ENCODE measurements around the gene FANCC. TPM values are rescaled to one million over a fixed set of nuclear protein-coding genes. Genes with fewer than 3 reads are reported as not detected.

Gene FANCC
- total and polyA plus RNA-seq, 2 of the 4 experiments (the other 2 are of a cell fraction) = 4.7 to 6.3 TPM

- Histone ChIP-seq H3K56ac (ENCODE audit: extremely low read depth, insufficient read depth, low read length) (no peak overlapping the region), H3K4me1 (ENCODE audit: control insufficient read depth, insufficient read depth, low read length) (peaks cover 11% of the 10 kb centered on the region), H4K8ac (ENCODE audit: low read depth in 2 of 2, low read length in 2 of 2) (peak overlapping the region in 1 of 2 experiments; percentile 39; a peak in 2 of 4 replicates), H2AFZ (replicated peaks; ENCODE audit: low read length, poor library complexity) (no peak overlapping the region), H3K4me2 (ENCODE audit: low read depth, low read length) (peak overlapping the region; percentile 38), H3K36me3 (ENCODE audit: control insufficient read depth, insufficient read depth, low read length) (no peaks in the 10 kb centered on the region), H3K23ac (ENCODE audit: low read depth, low read length) (no peak overlapping the region), H4K20me1 (ENCODE audit: insufficient read depth, low read length) (no peaks in the 10 kb centered on the region), H2BK5ac (ENCODE audit: low read depth, low read length, poor library complexity, severe bottlenecking) (no peak overlapping the region), H4K5ac (ENCODE audit: low read depth, low read length) (no peak overlapping the region), H2AK9ac (replicated peaks; ENCODE audit: low read depth, low read length, poor library complexity) (no peak overlapping the region), H3K9me1 (ENCODE audit: insufficient read depth, low read length) (no peaks in the 10 kb centered on the region; the same call in 1 of the 2 replicates), H2BK120ac (ENCODE audit: low read depth, low read length) (peak overlapping the region; percentile 57; the same call in 1 of the 2 replicates), H3K4me3 (ENCODE audit: insufficient read depth, low read depth, low read length) (no peak overlapping the region), H3K27me3 (ENCODE audit: control insufficient read depth, insufficient read depth, low read length) (no peaks in the 10 kb centered on the region), H2AK5ac (ENCODE audit: low read depth, low read length) (no peak overlapping the region), H3K18ac (ENCODE audit: low read depth, low read length) (peak overlapping the region; percentile 66), H3K27ac (ENCODE audit: insufficient read depth, low read length) (no peak overlapping the region), H2BK20ac (ENCODE audit: low read depth, low read length) (peak overlapping the region; percentile 50), H3K4ac (ENCODE audit: low read depth, low read length) (peak overlapping the region; percentile 60), H3K14ac (replicated peaks; ENCODE audit: low read depth, low read length) (peak overlapping the region; percentile 48), H3K9ac (ENCODE audit: low read depth, low read length) (no peak overlapping the region), H4K91ac (ENCODE audit: insufficient read depth, low read depth, low read length) (peak overlapping the region; percentile 50; the same call in 1 of the 2 replicates), H3K9me3 (ENCODE audit: control insufficient read depth, insufficient read depth, low read length) (no peaks in the 10 kb centered on the region), H2BK15ac (ENCODE audit: low read depth, low read length) (peak overlapping the region; percentile 41; the same call in 1 of the 3 replicates), H3K79me1 (ENCODE audit: low read depth in 1 of 2, low read length in 2 of 2) (peaks cover 16 to 27% of the 10 kb centered on the region in 2 experiments)
- TF ChIP-seq MAFK (IDR thresholded peaks at IDR 0.05; ENCODE audit: low read depth, low read length) (no peak), MAZ (IDR thresholded peaks at IDR 0.05; ENCODE audit: borderline replicate concordance, low read depth, low read length) (no peak), RFX5 (IDR thresholded peaks at IDR 0.05; ENCODE audit: low read depth, low read length) (no peak), NFE2L2 (IDR thresholded peaks at IDR 0.05; ENCODE audit: low read depth, low read length) (no peak), BHLHE40 (IDR thresholded peaks at IDR 0.05; ENCODE audit: low read depth, low read length) (no peak), CTCF (conservative IDR thresholded peaks at IDR 0.05; ENCODE audit: low read depth, low read length) (no peak), CHD1 (IDR thresholded peaks at IDR 0.05; ENCODE audit: low read depth, low read length) (no peak), CEBPB (IDR thresholded peaks at IDR 0.05; ENCODE audit: low read depth, low read length) (no peak), SMC3 (IDR thresholded peaks at IDR 0.05; ENCODE audit: low read depth, low read length) (no peak), FOS (IDR thresholded peaks at IDR 0.05; ENCODE audit: low read depth, low read length) (no peak), ELK1 (IDR thresholded peaks at IDR 0.05; ENCODE audit: borderline replicate concordance, low read depth, low read length) (no peak), RAD21 (IDR thresholded peaks at IDR 0.05; ENCODE audit: low read length) (no peak), POLR2A (IDR thresholded peaks at IDR 0.05; ENCODE audit: low read depth, low read length) (no peak), USF2 (IDR thresholded peaks at IDR 0.05; ENCODE audit: low read depth, low read length) (no peak), RCOR1 (IDR thresholded peaks at IDR 0.05; ENCODE audit: insufficient replicate concordance, low read length) (no peak), MXI1 (IDR thresholded peaks at IDR 0.05; ENCODE audit: borderline replicate concordance, low read depth, low read length) (no peak)
- ATAC-seq (ENCODE audit: low read depth) = peak; percentile 76
- ChIA-PET CTCF (interaction anchor here (0.6 kb wide), 1 partner anchor 1112 kb away, joined by 3 read pairs; no protein-coding TSS in a partner anchor), POLR2A (ENCODE audit: unreplicated experiment) (no interaction called here)
- WGBS, 2 experiments (ENCODE audit: extremely low coverage in 2 of 2, insufficient read length in 1 of 2) = no CpG with 5 or more reads among the region's 1 CpG
- DNase-seq = peak; percentile 24
- dilution Hi-C loops (cut with HindIII; ENCODE audit: low sequenced_read_pairs, unreplicated experiment) = no loop called here
- in situ Hi-C loops (cut with MboI; ENCODE audit: low sequenced_read_pairs) = no loop called here
- no TSS peak for BruUV-seq (replicated peaks)
- intact Hi-C loops (cut with micrococcal nuclease) = no loop called here
Measured at GRCh38 chr9:95296761-95297160, 20.7 kb downstream of the FANCC start.

Data from IMR-90 (cell line).